HG03045 (cell line): ENCODE results near the gene KATNAL2.
"Not testable (repeated sequence)": the region's sequence is repeated elsewhere in the genome, so short reads cannot be mapped to it uniquely, and the experiment has no call there.

Source experiments
- ATAC-seq: cut with Tn5 transposase; IDR thresholded peaks from one replicate; pipeline ENCODE4 v1.9.1; 2021; ENCODE audit warnings: mild to moderate bottlenecking, moderate library complexity; ENCODE audit not compliant: unreplicated experiment

Gene KATNAL2

DNA sequence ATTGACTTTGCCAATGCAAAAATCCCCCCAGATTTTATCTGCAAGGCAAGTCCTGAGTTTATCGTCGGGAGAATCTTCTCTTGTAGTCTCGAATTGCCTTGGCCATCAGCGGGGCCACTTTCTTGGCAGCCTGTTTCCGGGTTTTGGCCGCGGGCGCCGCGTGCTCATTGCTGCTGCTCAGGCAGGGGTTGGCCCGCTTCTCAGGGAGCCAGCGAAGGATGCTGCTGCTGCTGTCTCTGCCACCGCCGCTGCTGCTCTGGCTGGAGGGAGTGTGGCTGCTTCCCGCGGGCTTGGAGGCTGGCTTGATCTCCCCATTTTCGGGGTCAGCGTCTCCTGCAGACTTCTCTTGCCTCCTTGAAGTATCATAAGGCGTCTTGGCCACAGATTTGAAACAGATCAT is 115.5 kb downstream of the KATNAL2 start:
- no peak for ATAC-seq

DNA sequence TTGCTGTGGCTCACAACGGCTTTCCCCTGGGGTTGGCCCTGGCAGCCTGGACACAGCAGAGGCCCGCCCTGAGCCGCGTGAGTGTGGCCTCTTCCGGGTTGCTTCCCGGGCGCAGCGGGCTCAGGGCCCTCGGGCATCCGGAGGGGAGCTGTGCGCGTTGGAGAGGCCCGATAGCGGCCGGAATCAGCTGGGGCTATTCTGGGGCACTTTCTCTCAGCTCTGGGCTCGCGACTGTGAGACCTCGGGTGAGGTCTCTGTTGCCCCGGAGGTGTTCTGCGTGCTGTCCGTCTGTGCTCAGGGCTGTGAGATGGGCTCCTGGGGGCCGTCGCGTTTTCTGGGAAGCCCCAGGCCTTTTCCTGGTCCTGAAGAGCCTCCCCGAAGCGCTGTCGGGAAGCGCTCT is 117.2 kb downstream of the KATNAL2 start:
- not testable (repeated sequence) for ATAC-seq

DNA sequence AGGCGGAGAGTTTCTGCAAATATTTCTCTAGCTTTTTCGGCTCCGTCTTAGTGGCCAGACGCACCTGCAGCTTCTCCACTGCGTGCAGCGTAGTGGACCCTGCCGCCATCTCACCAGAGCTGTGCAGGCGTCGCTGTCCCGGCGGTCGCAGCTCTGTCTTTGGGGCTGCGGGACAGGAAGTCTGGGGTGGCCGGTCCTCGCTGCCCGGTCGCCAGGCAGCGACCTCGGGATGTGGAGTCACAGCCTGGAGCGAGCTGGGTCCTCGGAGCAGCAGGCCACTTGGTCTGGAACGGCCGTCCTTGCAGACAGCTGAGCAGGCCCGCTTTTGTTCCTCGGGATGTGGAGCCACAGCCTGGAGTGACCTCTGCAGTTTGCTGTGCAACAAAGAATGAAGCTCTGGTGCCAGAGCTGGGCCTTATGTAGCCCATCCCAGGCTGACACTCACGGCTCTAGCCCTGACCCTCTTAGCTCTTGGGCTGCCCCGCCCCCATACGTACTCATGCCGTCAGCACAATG is 117.8 kb downstream of the KATNAL2 start, which contains the start of gene ELOA2:
ELOA2 (minus strand) TSS at position 466 of the 516 bp plus-strand sequence; CDS start at position 109, 357 bp downstream.
- no peak for ATAC-seq

DNA sequence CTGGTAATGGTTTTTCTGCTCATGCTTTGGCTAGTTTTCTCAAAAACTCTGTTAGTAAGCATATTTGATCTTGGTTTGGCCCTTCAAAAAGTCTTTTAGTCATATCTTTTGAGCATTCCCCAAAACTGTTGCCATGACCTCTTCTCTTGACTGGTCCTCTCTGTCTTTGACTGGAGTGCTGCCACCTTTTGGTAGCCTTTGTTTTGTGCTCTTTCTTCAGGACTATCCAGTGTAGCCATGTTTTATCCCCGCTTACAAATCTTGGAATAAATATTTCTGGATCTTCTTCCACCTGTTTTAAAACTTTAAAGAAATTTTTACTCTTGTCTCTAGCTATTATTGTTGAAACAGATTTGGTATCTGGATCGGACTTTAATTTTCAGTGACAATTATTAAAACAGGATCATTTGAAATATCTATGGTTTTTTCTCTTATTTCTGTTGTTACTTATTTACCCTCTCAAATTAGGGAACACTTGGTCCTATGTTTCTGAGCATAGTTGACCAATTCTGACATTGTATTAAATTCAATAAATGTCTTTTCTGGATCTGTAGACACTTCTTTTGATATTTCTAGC is 119.0 kb downstream of the KATNAL2 start:
- no peak for ATAC-seq

DNA sequence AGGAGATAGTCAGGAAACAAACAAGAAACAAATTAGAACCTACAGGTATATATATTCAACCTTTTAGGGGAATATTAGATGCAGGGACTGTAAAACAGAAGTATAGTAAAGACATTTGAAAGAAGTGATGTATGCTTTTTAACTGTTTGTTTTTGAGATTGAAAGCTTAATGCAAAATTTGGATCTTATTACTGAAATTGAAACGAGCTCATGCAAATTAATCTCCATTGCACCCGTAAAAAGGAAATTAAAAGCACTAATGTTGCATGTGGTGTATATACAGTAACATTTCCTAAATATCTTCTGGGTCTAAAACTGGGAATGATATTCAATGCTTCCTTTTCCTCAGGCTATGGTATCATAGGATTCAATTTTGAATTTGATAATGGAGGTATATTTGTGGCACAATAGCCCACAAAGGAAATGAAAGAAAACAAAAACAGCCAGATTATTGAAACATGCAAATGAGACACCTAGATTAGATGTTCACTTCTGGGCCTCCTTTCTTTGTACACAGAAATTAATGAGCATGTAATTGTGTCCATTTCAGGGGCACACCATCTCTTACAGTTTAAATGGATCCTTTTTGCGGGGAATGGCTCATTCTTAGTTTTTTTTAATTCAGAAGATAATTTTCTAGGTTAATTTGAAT is 119.7 kb downstream of the KATNAL2 start:
- no peak for ATAC-seq

DNA sequence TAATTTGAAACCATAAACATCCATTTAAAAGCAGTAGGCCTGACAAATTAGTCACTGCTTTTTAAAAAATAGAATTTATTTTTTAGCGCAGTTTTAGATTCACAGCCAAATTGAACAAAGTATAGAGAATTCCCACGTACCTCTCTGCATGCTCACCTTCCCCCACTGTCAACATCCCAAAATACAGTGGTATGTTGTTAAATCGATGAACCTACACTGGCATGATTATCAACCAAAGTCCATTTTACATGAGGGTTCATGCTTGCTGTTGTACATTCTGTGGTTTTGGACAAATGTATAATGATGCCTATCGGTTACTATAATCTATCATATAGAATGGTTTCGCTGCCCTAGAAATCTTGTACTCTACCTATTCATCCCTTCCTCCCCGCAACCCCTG is 123.6 kb downstream of the KATNAL2 start:
- ATAC-seq: no peak

DNA sequence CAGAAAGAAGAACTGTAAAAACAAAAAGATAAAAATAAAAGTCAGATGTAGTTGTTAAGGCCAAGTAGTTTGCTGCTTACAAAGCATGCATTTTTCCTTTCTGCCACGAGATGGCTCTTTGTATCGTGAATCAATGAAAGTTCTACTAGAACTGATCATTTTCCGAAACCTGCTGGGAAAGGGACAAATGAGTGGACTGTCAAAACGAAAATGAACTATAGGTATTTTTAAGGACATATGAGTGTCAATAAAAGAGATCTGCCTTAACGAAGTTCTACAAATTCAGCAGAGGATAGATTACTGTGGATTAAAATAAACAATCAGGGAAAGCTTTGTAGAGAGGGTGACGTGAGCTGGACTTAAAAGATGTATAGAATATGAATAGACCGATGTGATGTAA is 133.1 kb downstream of the KATNAL2 start:
- ATAC-seq: no peak

DNA sequence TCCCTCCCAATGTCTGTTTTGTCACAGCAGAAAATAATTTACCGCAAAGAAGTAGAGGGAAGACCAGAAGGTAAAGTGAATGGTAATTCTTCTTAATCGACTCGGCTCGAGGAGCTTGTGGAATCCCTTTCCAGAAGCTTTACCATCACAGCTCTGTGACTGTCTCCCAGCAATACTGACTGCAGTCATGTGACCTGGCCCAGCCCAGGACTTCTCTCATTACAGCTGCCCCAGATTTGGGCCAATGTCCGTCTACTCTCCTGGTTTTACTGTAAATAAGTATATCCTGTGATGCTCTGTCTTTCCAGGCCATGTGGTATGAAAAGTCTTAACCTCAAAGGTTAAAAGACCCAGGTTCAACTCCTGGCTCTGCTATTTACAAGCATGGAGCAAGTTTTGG is 137.0 kb downstream of the KATNAL2 start:
- ATAC-seq: no peak

DNA sequence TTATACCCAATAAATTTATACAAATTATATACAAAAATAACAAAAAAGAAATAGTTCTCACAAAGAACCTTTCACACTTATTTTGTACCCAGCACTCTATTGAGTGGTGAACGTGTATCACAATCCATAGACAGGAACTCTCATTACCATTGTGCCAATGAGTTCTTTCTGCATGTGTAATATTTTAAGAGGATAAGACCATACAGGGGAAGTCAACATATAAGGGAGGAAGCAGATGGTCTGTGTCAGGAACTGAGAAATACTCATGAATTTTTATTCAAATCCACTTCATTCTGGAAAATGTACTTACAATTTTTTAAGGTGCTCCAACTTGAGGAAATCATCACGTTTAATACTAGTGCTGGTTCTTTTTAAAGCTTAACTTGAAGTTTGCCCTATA is 145.1 kb downstream of the KATNAL2 start:
- no peak for ATAC-seq

DNA sequence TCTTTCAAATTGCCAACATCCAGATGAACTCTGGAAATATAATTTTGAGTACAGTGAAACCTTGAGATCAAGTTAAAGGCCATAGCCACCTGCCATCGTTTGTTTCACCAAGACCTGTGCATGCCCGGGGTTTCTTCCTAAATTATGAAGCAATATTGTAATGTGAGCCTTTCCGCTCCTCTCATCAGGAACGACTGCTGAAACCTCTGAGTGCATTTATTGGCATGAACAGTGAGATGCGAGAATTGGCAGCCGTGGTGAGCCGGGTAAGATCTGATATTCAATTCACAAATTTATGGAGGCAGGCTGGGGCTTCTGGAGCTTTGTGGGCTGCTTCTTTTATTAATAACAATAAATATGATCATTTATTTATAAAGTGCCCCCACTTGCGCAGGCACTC is 145.7 kb downstream of the KATNAL2 start:
- ATAC-seq: no peak

DNA sequence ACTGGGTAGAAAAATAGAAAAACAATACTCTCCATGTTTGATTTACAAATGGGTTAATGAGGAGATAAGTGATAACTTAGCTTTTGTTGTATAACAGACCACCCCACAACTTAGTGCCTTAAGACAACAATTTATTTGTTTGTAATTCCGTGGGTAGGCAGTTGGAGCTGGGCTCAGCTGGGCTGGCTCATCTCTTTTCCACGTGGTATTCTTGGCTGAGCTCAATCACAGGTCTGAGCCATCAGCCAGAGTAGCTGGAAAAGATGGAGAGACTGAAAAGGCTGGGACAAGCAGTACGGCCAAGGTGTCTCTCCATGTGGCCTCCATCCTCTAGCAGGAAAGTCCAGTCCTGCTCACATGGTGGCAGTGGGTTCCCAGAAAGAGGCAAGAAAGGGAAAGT is 150.2 kb downstream of the KATNAL2 start:
- no peak for ATAC-seq

DNA sequence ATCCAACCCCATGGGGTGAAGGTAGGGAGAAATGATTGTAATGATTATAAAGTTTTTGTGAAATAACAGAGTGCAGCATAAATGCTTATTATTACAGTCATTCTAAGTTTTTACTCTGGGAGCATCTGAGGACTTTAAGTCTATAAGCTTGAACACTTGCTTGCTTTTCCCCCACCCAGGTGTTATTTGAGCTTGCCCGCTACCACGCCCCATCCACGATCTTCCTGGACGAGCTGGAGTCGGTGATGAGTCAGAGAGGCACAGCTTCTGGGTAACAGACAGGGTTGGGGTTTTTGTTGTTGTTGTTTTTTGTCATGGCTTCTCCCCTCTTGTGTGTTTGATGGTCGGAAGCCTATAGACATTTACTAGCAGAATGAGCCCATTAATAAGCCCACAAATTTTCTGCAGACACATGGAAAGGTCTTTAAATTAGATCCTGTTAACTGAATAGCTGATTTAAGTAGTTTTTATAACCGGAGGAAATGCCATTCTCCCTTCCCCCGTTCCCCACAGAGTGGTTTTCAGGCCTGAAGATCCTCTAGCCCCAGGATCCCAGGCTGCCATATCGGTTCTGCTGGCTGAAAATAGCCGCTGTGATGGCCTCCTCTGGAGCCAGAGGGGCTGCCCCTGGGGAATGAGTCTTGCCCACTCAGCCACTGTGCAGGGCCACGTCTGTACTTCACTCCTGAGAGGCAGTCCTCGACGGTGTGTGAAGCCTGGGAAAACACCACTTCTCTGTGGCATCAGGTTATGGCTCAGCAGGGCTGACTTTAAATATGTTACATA is 157.9 kb downstream of the KATNAL2 start:
- ATAC-seq: no peak

DNA sequence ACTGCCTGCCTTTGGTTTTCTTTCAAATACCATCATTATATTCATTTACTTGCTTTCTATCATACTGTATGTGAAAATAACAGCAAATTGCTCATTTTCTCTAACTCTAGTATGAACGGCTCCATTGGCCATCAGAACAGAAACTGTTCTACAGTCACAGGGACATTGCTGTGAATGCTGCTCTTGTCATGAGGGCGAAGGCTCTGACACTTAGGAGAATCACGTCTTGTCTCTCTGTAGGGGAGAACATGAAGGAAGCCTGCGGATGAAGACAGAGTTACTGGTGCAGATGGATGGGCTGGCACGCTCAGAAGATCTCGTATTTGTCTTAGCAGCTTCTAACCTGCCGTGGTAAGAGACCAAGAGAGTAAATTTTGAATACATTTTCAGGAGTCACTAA is 159.7 kb downstream of the KATNAL2 start:
- ATAC-seq: no peak

DNA sequence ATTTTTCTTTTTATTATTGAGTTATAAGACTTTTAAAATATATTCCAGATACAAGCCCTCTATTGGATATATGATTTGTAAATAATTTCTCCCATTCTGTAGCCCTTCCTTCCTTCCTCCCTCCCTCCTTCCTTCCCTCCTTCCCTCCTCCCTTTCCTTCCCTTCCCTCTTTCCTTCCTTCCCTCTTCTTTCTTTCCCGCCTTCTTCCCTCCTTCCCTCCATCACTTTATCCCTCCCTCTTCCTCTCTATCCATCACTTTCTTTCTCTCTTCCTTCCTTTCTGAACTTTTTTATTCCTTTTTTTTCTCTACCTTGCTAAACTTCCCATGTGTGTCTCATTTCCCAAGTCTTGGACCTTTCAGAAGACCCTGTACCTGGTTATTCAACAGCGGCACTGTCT is 163.5 kb downstream of the KATNAL2 start:
- ATAC-seq: no peak

DNA sequence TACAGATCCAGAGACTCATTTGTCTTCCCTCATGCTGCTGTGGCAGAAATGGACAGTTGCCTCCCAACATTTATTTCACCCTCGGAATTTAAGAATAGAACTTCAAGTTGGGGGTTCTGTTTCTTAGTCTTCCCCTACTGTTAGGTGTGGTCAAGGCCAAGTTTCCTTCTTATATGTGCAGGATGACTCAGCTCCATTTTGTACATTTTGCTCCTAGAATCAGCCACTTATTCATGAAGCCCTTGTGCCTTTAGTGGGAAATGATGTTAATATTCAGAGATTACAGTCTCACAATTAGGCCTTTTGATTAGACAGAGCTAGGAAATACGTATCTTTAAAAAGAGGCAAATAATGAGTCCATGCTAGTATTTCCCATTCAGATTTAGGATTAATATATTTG is 164.2 kb downstream of the KATNAL2 start:
- ATAC-seq: no peak

DNA sequence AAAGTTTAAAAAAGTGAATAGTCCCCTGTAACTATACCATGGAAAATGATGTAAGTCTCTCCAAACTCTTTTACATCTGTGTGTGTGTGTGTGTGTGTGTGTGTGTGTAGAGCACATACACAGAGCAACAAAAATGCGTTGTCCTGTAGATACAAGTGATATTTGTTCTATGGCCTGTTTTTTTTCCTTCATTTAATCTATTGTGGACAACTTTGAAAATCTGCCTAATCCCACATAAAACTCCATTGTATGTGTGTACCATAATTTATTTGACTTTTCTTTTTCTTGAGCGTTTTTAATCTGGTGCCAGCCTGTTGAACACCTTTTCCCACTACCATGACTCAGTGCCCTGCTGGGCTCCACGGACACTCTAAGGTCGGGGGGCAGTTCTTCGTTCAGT is 170.3 kb downstream of the KATNAL2 start:
- no peak for ATAC-seq

DNA sequence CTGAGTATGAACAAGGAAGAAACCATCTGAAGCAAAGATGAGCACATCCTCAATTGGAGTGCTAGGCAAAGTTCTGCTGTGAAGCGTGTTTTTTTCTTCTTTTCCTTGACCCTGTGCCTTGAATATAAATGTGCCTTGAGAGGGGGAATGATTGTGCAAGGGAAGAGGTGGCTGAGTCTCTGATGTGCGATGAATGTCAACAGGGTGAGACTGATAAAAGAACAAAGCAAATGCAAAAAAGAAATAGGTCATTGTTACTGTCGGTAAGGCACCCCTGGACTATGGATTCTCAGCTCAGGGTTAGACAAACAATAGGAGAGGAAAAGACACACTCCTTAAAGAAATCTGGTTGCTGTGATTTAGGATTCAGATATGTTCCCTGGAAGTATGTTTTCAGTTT is 178.4 kb downstream of the KATNAL2 start:
- no peak for ATAC-seq

DNA sequence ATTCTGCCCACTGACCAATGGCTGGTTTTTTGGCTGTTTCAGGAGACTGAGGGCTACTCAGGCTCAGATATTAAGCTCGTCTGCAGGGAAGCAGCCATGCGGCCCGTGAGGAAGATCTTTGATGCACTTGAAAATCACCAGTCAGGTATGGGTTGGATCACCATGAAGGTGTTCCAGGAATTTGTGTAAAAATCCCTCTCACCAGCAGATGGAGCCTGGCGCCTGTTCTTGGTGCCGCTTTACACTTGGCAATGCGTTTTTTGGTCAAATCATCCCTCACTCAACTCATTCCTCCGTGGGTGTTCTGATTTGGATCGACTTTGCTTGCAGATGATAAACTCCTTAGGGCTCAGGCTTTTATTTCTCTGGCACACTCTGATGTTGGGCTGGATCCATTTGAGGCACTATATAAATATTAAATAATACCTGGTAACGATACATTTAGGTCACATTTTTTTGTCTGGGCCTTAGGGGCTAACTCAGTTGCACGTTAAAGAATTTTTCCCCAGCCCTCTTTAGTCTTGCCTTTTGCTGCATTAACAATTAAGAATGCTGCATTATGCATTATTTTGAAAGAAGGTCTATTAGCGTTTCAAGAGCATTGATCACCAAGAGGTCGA is 182.9 kb downstream of the KATNAL2 start:
- ATAC-seq: no peak

DNA sequence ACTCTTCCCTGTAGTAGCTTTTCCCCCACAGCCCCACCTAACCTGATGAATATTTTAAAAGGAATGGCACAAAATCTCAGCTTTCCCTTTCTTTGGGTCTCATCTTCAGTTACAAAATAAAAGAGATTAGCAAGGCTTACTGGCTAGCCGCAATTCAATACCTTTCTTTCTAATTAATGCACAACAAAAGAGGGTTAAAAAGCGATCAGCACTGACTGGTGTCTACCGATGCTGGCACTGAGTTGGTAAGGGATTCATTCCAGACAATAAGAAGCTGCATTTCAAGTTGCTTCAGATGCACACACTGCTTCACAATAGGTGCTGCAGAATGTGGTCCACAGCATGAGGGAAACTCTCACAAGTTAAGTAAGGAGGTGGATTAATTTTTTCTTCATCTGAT is 191.0 kb downstream of the KATNAL2 start:
- no peak for ATAC-seq

DNA sequence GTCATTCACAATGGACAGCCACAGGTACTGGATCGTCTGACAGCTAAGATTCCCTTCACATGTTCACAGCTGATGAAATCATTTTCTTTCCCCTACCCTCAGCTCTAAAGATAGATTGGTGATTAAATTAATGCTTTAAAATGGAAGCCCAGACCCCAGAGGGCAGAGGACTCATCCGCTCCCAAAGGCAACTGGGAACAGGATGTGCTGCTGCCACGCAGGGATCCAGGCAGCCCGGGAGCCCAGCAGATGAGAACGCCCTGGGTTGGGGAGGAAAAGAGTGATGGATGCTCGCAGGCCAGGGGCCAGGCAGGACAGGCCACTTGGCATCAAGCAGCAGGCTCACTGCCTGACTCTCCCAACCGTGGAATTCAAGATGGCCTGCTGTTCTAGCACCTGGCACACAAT is 191.6 kb downstream of the KATNAL2 start:
- no peak for ATAC-seq

DNA sequence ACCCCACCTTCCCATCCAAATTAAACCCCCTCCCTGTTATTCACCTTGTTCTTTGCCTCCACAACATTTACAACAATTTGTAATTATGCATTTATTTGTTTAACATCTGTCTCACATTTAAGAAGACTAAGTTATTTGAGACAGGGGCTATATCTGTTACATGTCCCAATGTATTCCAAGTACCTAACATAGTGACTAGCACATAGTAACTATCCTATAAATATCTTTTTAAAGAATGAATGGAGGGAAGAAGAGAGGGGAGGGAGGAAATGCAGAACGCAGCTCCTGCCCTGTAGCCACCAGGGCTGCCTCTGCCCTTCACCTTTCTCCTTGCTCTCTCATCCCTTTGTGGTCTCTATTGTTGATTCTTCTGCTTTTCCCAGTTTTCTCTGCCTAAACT is 192.3 kb downstream of the KATNAL2 start:
- ATAC-seq: no peak
